Activated T-cell treated with anti-CD3 and anti-CD28 coated beads, Interleukin-2, amount 50 U/mL, for 72 hours (primary cell): Measurements from ENCODE around the gene MYBPHL. TPM values are rescaled to one million over a fixed set of nuclear protein-coding genes. Genes with fewer than 3 reads are reported as not detected.

ENCODE experiments used
- ATAC-seq, 2 donors: fragments of 150-1000 bp; cut with Tn5 transposase; replicated peaks in 1 of 2; 2 replicates each; pipeline ENCODE4 v1.10.0; 2021; ENCODE audit warnings: moderate library complexity in 2 of 2, mild to moderate bottlenecking in 1 of 2
- DNase-seq, 2 donors: peaks; one replicate each; pipeline ENCODE4 v3.0.0; 2021 to 2022; ENCODE audit warnings: mixed read lengths in 1 of 2
- H3K27ac Mint-ChIP-seq: one replicate; pipeline ENCODE4 v1.8.0; 2022; ENCODE audit warnings: mild to moderate bottlenecking, moderate library complexity, mixed read lengths
- H3K27me3 Mint-ChIP-seq: one replicate; pipeline ENCODE4 v1.8.0; 2022; ENCODE audit warnings: low read depth, mixed read lengths
- H3K36me3 Mint-ChIP-seq, 2 donors: one replicate each; pipeline ENCODE4 v1.8.0; 2022; ENCODE audit warnings: mixed read lengths in 2 of 2, mild to moderate bottlenecking in 1 of 2; ENCODE audit not compliant: insufficient read depth in 2 of 2
- H3K4me1 Mint-ChIP-seq: one replicate; pipeline ENCODE4 v1.8.0; 2022; ENCODE audit warnings: low read depth, mixed read lengths
- H3K4me3 Mint-ChIP-seq, 2 donors: one replicate each; pipeline ENCODE4 v1.8.0; 2022; ENCODE audit warnings: mild to moderate bottlenecking in 2 of 2, mixed read lengths in 2 of 2, moderate library complexity in 2 of 2
- H3K9me3 Mint-ChIP-seq, 2 donors: one replicate each; pipeline ENCODE4 v1.8.0; 2022; ENCODE audit warnings: mixed read lengths in 2 of 2
- total RNA-seq, 2 donors: library from RNA; stranded (reverse); gene quantifications; one replicate each; pipeline ENCODE4 v1.2.3, GENCODE V29; 2022

MYBPHL gene
- total RNA-seq, result not detected

GRCh38 chr1:109306832-109307273, at the start of gene MYBPHL:
Gene MYBPHL, minus strand, starts transcription at chr1:109307011. Its CDS starts 20 bp downstream, at chr1:109306991.
- H3K4me1 Mint-ChIP-seq, result no peaks in the 10 kb centered on the region
- no peak for ATAC-seq

GRCh38 chr1:109356505-109356904, 49.7 kb upstream of the MYBPHL start:
- no peaks in the 10 kb centered on the region for H3K27me3 Mint-ChIP-seq
- ATAC-seq (no peak), DNase-seq (no peak)
- no peaks in the 10 kb centered on the region for H3K4me1 Mint-ChIP-seq
- H3K9me3 Mint-ChIP-seq, result no peaks in the 10 kb centered on the region
- H3K27ac Mint-ChIP-seq, result no peak overlapping the region
- H3K4me3 Mint-ChIP-seq, result no peak overlapping the region
- no peaks in the 10 kb centered on the region for H3K36me3 Mint-ChIP-seq

More at GRCh38 chr1:109306832-109307273, at the start of gene MYBPHL:
- Mint-ChIP-seq H3K36me3 (no peaks in the 10 kb centered on the region), H3K27me3 (peaks cover 7% of the 10 kb centered on the region), H3K27ac (no peak within 1 kb of the TSS), H3K4me3 (no peak within 1 kb of the TSS), H3K9me3 (no peaks in the 10 kb centered on the region)
- DNase-seq, result no peak

- Mint-ChIP-seq H3K9me3 (no peaks in the 10 kb centered on the region), H3K27me3 (no peaks in the 10 kb centered on the region), H3K4me1 (no peaks in the 10 kb centered on the region), H3K27ac (no peak overlapping the region), H3K4me3 (no peak overlapping the region), H3K36me3 (no peaks in the 10 kb centered on the region)
- no peak for DNase-seq
- no peak for ATAC-seq
Observed at GRCh38 chr1:109354929-109355328, 48.1 kb upstream of the MYBPHL start.

- no peak overlapping the region for H3K4me3 Mint-ChIP-seq
- no peak overlapping the region for H3K27ac Mint-ChIP-seq
- no peaks in the 10 kb centered on the region for H3K36me3 Mint-ChIP-seq
- no peaks in the 10 kb centered on the region for H3K27me3 Mint-ChIP-seq
- no peak for ATAC-seq
- no peaks in the 10 kb centered on the region for H3K4me1 Mint-ChIP-seq
- DNase-seq, result no peak
- H3K9me3 Mint-ChIP-seq, result no peaks in the 10 kb centered on the region
Observed at GRCh38 chr1:109351457-109351856, 44.6 kb upstream of the MYBPHL start.

- Mint-ChIP-seq H3K9me3 (no peaks in the 10 kb centered on the region), H3K4me1 (no peaks in the 10 kb centered on the region), H3K27ac (no peak overlapping the region), H3K4me3 (no peak overlapping the region), H3K27me3 (no peaks in the 10 kb centered on the region), H3K36me3 (no peaks in the 10 kb centered on the region)
- ATAC-seq (no peak), DNase-seq (no peak)
Observed at GRCh38 chr1:109350655-109351054, 43.8 kb upstream of the MYBPHL start.

- DNase-seq, result no peak
- no peak overlapping the region for H3K27ac Mint-ChIP-seq
- no peak overlapping the region for H3K4me3 Mint-ChIP-seq
- no peak for ATAC-seq
- no peaks in the 10 kb centered on the region for H3K4me1 Mint-ChIP-seq
- no peaks in the 10 kb centered on the region for H3K36me3 Mint-ChIP-seq
- H3K27me3 Mint-ChIP-seq, result no peaks in the 10 kb centered on the region
- H3K9me3 Mint-ChIP-seq, result no peaks in the 10 kb centered on the region
Observed at GRCh38 chr1:109350182-109350581, 43.4 kb upstream of the MYBPHL start.

GRCh38 chr1:109347511-109347910, 40.7 kb upstream of the MYBPHL start:
- Mint-ChIP-seq H3K4me3 (no peak overlapping the region), H3K9me3 (no peaks in the 10 kb centered on the region), H3K27me3 (no peaks in the 10 kb centered on the region), H3K36me3 (no peaks in the 10 kb centered on the region), H3K27ac (no peak overlapping the region), H3K4me1 (no peaks in the 10 kb centered on the region)
- no peak for ATAC-seq
- no peak for DNase-seq

- Mint-ChIP-seq H3K9me3 (no peaks in the 10 kb centered on the region), H3K27ac (no peak overlapping the region), H3K27me3 (no peaks in the 10 kb centered on the region), H3K4me3 (no peak overlapping the region), H3K36me3 (no peaks in the 10 kb centered on the region), H3K4me1 (no peaks in the 10 kb centered on the region)
- DNase-seq, result no peak
- ATAC-seq, result no peak
Observed at GRCh38 chr1:109341944-109342930, 35.4 kb upstream of the MYBPHL start.

GRCh38 chr1:109338608-109339007, 31.8 kb upstream of the MYBPHL start:
- DNase-seq (no peak), ATAC-seq (no peak)
- Mint-ChIP-seq H3K36me3 (no peaks in the 10 kb centered on the region), H3K4me3 (no peak overlapping the region), H3K4me1 (no peaks in the 10 kb centered on the region), H3K27ac (no peak overlapping the region), H3K9me3 (no peaks in the 10 kb centered on the region), H3K27me3 (no peaks in the 10 kb centered on the region)

- Mint-ChIP-seq H3K27me3 (no peaks in the 10 kb centered on the region), H3K36me3 (no peaks in the 10 kb centered on the region), H3K4me3 (no peak overlapping the region), H3K27ac (no peak overlapping the region), H3K4me1 (no peaks in the 10 kb centered on the region), H3K9me3 (no peaks in the 10 kb centered on the region)
- ATAC-seq (no peak), DNase-seq (no peak)
Observed at GRCh38 chr1:109338091-109338490, 31.3 kb upstream of the MYBPHL start.

GRCh38 chr1:109335091-109335490, 28.3 kb upstream of the MYBPHL start:
- H3K4me3 Mint-ChIP-seq, result no peak overlapping the region
- H3K4me1 Mint-ChIP-seq, result no peaks in the 10 kb centered on the region
- peaks cover 3 to 7% of the 10 kb centered on the region in 2 donors for H3K9me3 Mint-ChIP-seq
- peaks cover 5 to 13% of the 10 kb centered on the region in 2 donors for H3K36me3 Mint-ChIP-seq
- H3K27ac Mint-ChIP-seq, result no peak overlapping the region
- ATAC-seq (no peak), DNase-seq (no peak)
- no peaks in the 10 kb centered on the region for H3K27me3 Mint-ChIP-seq

GRCh38 chr1:109331113-109331512, 24.3 kb upstream of the MYBPHL start:
- DNase-seq (no peak), ATAC-seq (no peak)
- no peaks in the 10 kb centered on the region for H3K27me3 Mint-ChIP-seq
- H3K9me3 Mint-ChIP-seq, result peaks cover 7 to 10% of the 10 kb centered on the region in 2 donors
- no peak overlapping the region for H3K4me3 Mint-ChIP-seq
- peaks cover 8 to 18% of the 10 kb centered on the region in 2 donors for H3K36me3 Mint-ChIP-seq
- no peaks in the 10 kb centered on the region for H3K4me1 Mint-ChIP-seq
- no peak overlapping the region for H3K27ac Mint-ChIP-seq

- Mint-ChIP-seq H3K27me3 (no peaks in the 10 kb centered on the region), H3K4me3 (no peak overlapping the region), H3K36me3 (peaks cover 8 to 16% of the 10 kb centered on the region in 2 donors), H3K9me3 (peaks cover 7 to 10% of the 10 kb centered on the region in 2 donors), H3K4me1 (no peaks in the 10 kb centered on the region), H3K27ac (no peak overlapping the region)
- DNase-seq (no peak), ATAC-seq (no peak)
Observed at GRCh38 chr1:109327285-109327684, 20.5 kb upstream of the MYBPHL start.
